OCI-LY7 (cell line): Measurements from ENCODE around the gene LGALS3. TPM values are rescaled to one million over a fixed set of nuclear protein-coding genes. Genes with fewer than 3 reads are reported as not detected.

Experiments used
- BruUV-seq: library from RNA; stranded (reverse); fragments of 400-500 nt; replicated peaks from 2 replicates; lab custom pipeline; 2021; lab: Mats Ljungman, UMichigan
- CTCF ChIA-PET: fragments of 300-600 bp; sonication (Branson Sonifier 250); formaldehyde crosslinking; loops from one replicate; lab custom pipeline; 2022; ENCODE audit warnings: antibody characterized with exemption; ENCODE audit not compliant: unreplicated experiment; lab: Charles Lee
- POLR2A ChIA-PET: fragments of 300-600 bp; sonication (Branson Sonifier 250); formaldehyde crosslinking; loops from one replicate; lab custom pipeline; 2022; ENCODE audit warnings: antibody characterized with exemption; lab: Charles Lee
- DNase-seq: peaks from one replicate; pipeline ENCODE4 v3.0.0-alpha.2; 2015; ENCODE audit warnings: low spot score
- H2AFZ ChIP-seq: fragments of 200-600 bp; sonication (generic), shearing (Covaris generic); 2 replicates; pipeline ENCODE4 v1.6.1; 2014; ENCODE audit warnings: mild to moderate bottlenecking, antibody characterized with exemption, low read length, moderate library complexity
- H3K27ac ChIP-seq: fragments of 200-600 bp; sonication (generic); 2 replicates; pipeline ENCODE4 v1.5.1; 2014; ENCODE audit warnings: mixed run types, low read depth, mild to moderate bottlenecking, moderate library complexity, low read length, inconsistent platforms; ENCODE audit not compliant: poor library complexity, severe bottlenecking
- H3K36me3 ChIP-seq: fragments of 200-600 bp; sonication (generic); 2 replicates; pipeline ENCODE4 v1.6.1; 2014; ENCODE audit warnings: mild to moderate bottlenecking, antibody characterized with exemption, low read length, moderate library complexity, mixed read lengths; ENCODE audit not compliant: insufficient read depth
- H3K4me1 ChIP-seq: fragments of 200-600 bp; sonication (generic); 2 replicates; pipeline ENCODE4 v1.5.1; 2014; ENCODE audit warnings: mild to moderate bottlenecking, low read length; ENCODE audit not compliant: insufficient read depth, poor library complexity, severe bottlenecking
- H3K4me2 ChIP-seq: fragments of 200-600 bp; sonication (generic); 2 replicates; pipeline ENCODE4 v1.6.1; 2014; ENCODE audit warnings: mild to moderate bottlenecking, low read length
- H3K4me3 ChIP-seq: fragments of 200-600 bp; sonication (generic); 2 replicates; pipeline ENCODE4 v1.5.1; 2014; ENCODE audit warnings: mild to moderate bottlenecking, low read depth, low read length; ENCODE audit not compliant: poor library complexity, severe bottlenecking
- H3K79me2 ChIP-seq: fragments of 200-600 bp; sonication (generic); 2 replicates; pipeline ENCODE4 v1.6.1; 2016; ENCODE audit warnings: low read depth, mild to moderate bottlenecking, low read length, moderate library complexity, mixed read lengths; ENCODE audit not compliant: insufficient read depth
- H3K9me2 ChIP-seq: fragments of 200-600 bp; sonication (generic); 2 replicates; pipeline ENCODE4 v1.6.1; 2016; ENCODE audit warnings: mild to moderate bottlenecking, low read length, mixed read lengths; ENCODE audit not compliant: insufficient read depth
- H3K9me3 ChIP-seq: fragments of 200-600 bp; sonication (generic); 2 replicates; pipeline ENCODE4 v1.6.1; 2014; ENCODE audit warnings: mild to moderate bottlenecking, mixed run types, low read length, mixed read lengths
- H4K20me1 ChIP-seq: fragments of 200-600 bp; sonication (generic); 2 replicates; pipeline ENCODE4 v1.6.1; 2014; ENCODE audit warnings: mild to moderate bottlenecking, antibody characterized with exemption, low read length, moderate library complexity, mixed read lengths; ENCODE audit not compliant: insufficient read depth
- EZH2phosphoT487 ChIP-seq: fragments of 200-600 bp; sonication (generic); IDR thresholded peaks from 2 replicates; pipeline ENCODE4 v1.6.1; 2018; ENCODE audit warnings: low read depth, borderline replicate concordance, mild to moderate bottlenecking, mixed run types, antibody characterized with exemption, low read length, moderate library complexity, mixed read lengths
- intact Hi-C: fragments of 100-400 bp; cut with micrococcal nuclease; formaldehyde crosslinking; loops from one replicate; pipeline ENCODE4 v1.10.0; 2022; ENCODE audit not compliant: unreplicated experiment
- total RNA-seq, 2 experiments: library from RNA; depleted of rRNA in 1 of 2; stranded (reverse); fragments of >200 nt in 1 of 2; shearing (Covaris generic) in 1 of 2; gene quantifications; 2 replicates each; pipeline ENCODE4 v1.2.3, GENCODE V29; 2014 to 2022
- TF ChIP-seq, protein P1 (sequence below): fragments of 200-600 bp; sonication (generic); conservative IDR thresholded peaks from 2 replicates; pipeline ENCODE4 v1.5.1; 2014; ENCODE audit warnings: mild to moderate bottlenecking, antibody characterized with exemption, low read length, moderate library complexity, mixed read lengths

LGALS3 gene
- total RNA-seq, 2 experiments from 2014 or later = not detected

DNA sequence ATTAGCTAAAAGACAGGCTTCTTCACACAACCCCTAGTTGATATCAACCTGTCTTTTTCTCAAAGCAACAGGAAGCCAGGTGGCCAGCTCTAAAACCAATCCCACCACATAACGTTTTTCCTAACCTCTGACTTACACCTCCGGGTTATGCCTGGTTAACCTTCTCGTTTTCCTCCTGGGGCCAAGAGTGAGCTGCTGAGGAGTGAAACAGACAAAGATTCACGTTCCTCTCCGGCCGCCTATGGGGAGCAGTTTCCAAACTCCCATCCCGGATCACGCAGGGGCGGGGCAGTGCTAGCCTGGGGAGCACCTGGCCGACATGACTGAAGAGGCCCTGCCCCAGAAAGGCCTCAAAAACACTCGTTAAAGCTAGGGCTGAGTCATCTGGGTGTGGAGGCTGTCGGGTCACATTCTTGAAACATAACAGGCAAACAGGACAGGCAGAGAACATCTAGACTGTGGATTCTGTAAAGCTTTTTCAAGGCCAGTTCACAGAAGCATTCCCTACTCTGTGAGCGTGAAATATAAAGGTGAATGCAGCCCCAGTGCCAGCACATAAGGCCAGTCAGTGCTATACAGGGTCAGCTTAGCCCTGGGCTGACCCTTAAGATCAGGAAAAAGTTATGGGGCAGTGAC, 25.9 kb upstream of the LGALS3 start:
- H3K36me3 ChIP-seq = peaks cover 7% of the 10 kb centered on the region; the same call in 1 of the 2 replicates
- DNase-seq = peak; percentile 84
- peak overlapping the region; percentile 68 for H3K4me2 ChIP-seq
- POLR2A ChIA-PET = interaction anchor here (0.7 to 2.1 kb wide), 14 partner anchors 9 to 89 kb away, joined by 3 to 14 read pairs (median 4); partner anchors contain the start of genes DLGAP5 and MAPK1IP1L
- no peak for TF ChIP-seq EZH2phosphoT487
- no peaks in the 10 kb centered on the region; the same call in 1 of the 2 replicates for H3K9me3 ChIP-seq
- peak overlapping the region; percentile 34 for H3K4me3 ChIP-seq
- H4K20me1 ChIP-seq = no peaks in the 10 kb centered on the region
- intact Hi-C loops = loop anchor here (5.0 to 10.0 kb wide), 2 partner anchors 89 to 482 kb away; partner anchors contain the start of genes DLGAP5 and KTN1
- H3K4me1 ChIP-seq = peaks cover 42% of the 10 kb centered on the region
- no peaks in the 10 kb centered on the region for H3K79me2 ChIP-seq
- H3K27ac ChIP-seq = peak overlapping the region; percentile 92
- CTCF ChIA-PET = interaction anchor here (0.8 to 1.1 kb wide), 5 partner anchors 8 to 52 kb away, joined by 3 to 6 read pairs (median 3); partner anchors contain the start of gene MAPK1IP1L
- no TSS peak for BruUV-seq
- H2AFZ ChIP-seq = peak overlapping the region; percentile 82
- H3K9me2 ChIP-seq = no peaks in the 10 kb centered on the region

DNA sequence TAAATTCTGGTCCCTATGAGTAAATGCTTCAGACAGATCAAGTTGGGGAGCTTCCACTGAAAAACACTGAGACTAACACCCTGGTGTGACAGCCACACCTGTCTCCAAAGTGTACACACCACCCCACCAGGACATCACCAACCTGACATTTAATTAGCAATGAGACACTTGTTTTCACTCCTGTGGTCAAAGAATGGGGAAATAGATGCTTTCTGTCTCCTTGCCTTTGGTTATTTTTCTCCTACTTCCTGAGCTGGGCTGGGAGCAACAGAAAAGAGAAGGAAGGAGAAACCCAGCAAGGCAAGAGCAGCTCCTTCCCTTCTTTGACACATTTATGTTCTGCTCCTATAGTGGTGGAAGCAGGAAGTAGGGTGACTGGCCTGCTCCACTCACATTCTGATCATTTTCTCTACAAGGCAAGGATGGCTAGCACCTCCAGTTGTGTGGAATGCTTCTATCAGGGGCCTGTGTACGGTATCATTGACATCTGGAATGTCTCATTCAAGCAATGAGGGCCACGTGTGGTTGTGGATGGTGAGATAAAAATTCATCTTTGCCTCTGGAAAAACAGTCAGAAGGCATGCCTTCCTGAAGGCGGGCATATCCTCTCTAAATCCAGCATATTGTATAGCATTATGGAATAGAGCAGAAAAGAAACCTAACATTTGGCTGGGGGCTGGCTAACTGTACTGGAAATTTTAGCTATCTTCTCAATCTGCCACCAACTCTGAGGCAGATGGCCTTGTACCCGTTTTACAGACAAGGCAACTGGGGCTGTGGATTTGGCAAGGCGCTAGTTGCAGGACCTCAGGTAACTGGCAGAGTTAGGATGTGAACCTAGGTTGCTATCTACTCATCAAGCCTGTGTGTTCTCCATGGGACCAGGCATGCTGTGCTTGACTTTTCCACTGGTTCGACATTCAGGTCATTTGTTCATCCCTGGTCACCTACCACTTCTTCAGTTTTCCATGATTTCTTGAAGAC, 24.8 kb upstream of the LGALS3 start:
- POLR2A ChIA-PET = interaction anchor here (0.7 to 2.1 kb wide), 8 partner anchors 10 to 88 kb away, joined by 3 to 14 read pairs (median 4); no protein-coding TSS in a partner anchor
- no peak for TF ChIP-seq EZH2phosphoT487
- TF ChIP-seq, protein P1, sequence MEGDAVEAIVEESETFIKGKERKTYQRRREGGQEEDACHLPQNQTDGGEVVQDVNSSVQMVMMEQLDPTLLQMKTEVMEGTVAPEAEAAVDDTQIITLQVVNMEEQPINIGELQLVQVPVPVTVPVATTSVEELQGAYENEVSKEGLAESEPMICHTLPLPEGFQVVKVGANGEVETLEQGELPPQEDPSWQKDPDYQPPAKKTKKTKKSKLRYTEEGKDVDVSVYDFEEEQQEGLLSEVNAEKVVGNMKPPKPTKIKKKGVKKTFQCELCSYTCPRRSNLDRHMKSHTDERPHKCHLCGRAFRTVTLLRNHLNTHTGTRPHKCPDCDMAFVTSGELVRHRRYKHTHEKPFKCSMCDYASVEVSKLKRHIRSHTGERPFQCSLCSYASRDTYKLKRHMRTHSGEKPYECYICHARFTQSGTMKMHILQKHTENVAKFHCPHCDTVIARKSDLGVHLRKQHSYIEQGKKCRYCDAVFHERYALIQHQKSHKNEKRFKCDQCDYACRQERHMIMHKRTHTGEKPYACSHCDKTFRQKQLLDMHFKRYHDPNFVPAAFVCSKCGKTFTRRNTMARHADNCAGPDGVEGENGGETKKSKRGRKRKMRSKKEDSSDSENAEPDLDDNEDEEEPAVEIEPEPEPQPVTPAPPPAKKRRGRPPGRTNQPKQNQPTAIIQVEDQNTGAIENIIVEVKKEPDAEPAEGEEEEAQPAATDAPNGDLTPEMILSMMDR = no peak
- H3K4me1 ChIP-seq = peaks cover 33% of the 10 kb centered on the region

More for the DNA sequence above, 24.8 kb upstream of the LGALS3 start:
- no peaks in the 10 kb centered on the region; the same call in 1 of the 2 replicates for H3K9me3 ChIP-seq
- peak; percentile 28 for DNase-seq
- no peaks in the 10 kb centered on the region for H4K20me1 ChIP-seq
- H3K79me2 ChIP-seq = no peaks in the 10 kb centered on the region
- no peaks in the 10 kb centered on the region for H3K9me2 ChIP-seq
- H3K4me3 ChIP-seq = no peak overlapping the region
- BruUV-seq = no TSS peak
- intact Hi-C loops = loop anchor here (5.0 to 10.0 kb wide), 2 partner anchors 88 to 481 kb away; partner anchors contain the start of genes DLGAP5 and KTN1
- H3K4me2 ChIP-seq = peak overlapping the region; percentile 68
- peaks cover 7% of the 10 kb centered on the region; the same call in 1 of the 2 replicates for H3K36me3 ChIP-seq
- peak overlapping the region; percentile 82; the same call in 1 of the 2 replicates for H2AFZ ChIP-seq
- peak overlapping the region; percentile 92 for H3K27ac ChIP-seq
- CTCF ChIA-PET = interaction anchor here (1.0 kb wide), 1 partner anchor 7 kb away, joined by 5 read pairs; no protein-coding TSS in a partner anchor
